HG03442 (cell line): ENCODE measurements around the gene CAPN14.

Source experiments
- ATAC-seq: cut with Tn5 transposase; IDR thresholded peaks from one replicate; pipeline ENCODE4 v1.9.1; 2021; ENCODE audit warnings: mild to moderate bottlenecking, moderate library complexity; ENCODE audit not compliant: unreplicated experiment

Gene CAPN14

DNA sequence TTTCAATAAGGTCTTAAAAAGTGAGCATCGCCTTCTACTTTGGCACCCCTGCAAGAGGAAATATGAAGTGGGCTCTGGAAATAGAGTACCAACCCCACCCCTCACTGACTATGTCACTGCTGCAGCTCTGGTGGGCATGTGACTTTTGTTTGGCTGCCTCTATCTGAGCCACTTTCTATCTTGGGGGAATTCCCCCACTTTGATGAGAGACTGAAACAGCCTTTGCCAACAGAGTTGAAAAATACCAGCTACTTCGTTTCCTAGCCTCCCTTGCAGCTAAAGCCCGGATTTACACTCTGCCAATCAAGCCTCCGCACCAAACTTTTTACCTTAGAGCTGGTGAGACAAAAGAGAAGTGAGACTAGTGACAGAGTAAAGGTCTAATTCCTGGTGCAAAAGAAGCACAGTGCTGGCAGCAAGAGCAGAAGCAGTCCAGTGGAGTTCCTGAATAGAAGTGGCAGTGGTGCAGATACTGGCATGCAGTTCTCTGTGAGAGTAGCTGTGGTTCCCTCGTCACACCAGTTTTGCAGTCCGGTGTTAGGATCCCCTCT, 67.1 kb downstream of the CAPN14 start:
- no peak for ATAC-seq

DNA sequence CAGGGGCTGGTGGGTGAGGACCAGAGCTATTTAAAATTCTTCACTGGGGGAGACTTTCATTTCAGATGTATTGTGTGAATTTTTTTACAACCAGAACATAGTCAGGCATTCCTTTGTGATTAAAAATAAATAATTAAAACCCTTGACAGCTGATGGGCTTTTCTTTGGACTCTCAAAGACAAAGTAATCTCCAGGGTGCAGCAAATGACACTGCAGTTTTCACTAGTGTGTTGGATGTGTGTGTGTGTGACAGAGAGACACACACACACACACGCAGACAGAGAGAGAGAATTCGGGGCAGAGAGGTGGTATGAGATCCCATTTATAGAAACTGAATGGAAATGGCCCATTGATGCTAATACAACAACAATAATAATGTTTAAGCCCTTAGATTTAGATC, 68.8 kb downstream of the CAPN14 start:
- ATAC-seq: no peak

DNA sequence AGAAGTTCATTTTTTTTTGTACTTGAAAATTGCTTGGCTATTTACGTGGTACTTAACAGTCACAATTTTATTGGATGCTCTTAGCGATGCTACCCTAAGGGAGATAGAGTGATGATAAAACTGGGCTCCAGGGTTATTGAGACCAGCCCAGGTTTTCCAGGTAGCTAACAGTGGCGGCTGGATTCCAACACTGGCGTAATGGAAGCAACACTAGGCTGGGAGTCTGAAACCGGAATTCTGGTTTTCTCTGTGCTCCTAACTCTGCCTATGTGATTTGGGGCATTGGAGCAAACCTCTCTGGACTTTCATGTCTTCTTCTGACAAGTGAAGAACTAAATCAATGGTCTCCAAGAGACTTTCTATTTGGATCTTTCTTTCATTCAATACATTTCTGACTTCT, 69.7 kb downstream of the CAPN14 start:
- no peak for ATAC-seq

DNA sequence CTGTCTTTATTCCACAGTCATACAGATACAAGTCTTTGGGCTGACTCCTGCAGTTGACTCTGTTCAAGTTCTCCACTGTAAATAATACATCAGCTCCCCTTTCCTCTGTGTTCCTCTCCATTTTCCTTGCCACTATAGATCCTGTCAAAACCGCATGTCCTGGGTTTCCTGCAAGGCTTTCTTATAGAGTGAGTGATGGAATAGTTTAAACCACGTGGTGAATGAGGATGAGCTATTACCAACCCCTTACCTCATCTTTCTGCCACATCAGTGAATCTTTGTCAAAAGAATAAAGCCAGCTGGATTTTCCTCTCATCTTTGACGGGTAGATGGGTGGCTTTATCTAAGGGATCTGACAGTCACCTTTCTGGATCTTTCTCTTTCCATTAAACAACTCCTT, 75.2 kb downstream of the CAPN14 start:
- no peak for ATAC-seq

DNA sequence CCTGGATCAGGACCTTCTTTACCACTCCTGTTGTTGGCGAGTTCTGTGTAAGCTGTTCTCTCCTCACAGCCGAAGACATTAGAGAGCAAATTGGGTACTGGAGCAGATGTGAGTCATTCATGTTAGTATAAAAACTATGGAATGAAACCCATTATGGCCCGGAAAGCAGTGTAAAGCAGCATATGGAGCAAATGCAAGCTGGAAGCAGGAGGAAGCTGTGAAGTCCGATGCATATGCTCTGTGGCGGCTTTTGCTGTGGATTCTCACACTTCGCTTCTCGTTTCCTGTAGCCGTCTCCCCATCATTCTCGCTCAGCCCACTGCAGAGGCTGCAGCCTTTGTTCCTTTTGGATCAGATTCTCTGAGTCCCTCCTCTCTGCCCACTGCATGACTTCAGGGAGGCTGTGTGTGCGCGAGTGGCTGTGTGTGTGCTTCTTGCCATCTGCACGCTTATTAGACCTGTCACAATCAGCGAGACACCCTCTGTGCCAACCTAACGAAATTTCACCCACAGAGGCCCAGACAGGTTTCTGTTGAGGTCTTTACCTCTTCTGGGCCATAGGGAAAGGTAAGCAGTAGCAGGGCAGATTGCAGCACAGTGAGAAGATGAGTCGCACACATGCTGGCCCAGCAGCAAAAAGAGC, 75.8 kb downstream of the CAPN14 start:
- ATAC-seq: no peak

DNA sequence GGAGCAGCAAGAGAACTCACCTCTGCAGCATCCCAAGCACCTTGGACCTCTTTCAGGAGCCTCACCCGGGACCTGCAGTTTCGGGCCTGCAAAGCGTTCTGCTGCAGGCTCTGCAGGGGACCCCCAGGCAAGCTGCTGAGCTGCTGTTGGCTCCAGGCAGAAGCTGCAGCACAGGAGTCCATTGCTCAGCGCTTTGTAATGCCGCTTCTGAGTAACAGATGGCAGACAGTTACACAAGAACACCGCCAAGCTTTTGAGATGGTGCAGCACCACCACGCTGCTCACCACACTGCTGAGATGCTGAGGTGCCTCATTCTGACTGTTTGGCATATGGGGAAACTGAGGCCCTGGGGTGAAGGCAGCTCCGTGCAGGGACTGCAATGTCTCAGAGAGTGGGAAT, 77.2 kb downstream of the CAPN14 start:
- ATAC-seq: no peak

DNA sequence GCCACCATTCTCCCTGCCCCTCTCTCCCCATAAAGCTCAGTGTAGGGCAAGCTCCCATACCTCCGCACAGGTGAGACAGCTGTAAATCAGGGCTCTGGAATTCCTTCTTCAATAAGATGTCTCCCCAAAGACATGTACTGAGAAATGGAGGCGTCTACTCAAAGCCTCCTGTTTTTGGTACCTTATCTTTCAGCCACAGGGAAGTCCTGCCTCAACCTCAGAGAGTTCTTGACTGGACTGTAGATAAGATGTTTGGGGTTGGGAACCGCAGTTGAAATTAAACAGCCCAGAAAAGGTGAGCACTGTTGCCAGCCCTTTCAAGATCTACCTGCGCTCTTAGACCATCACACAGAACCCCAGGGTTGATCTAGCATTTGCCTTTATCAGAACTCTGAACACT, 77.6 kb downstream of the CAPN14 start:
- ATAC-seq: no peak

DNA sequence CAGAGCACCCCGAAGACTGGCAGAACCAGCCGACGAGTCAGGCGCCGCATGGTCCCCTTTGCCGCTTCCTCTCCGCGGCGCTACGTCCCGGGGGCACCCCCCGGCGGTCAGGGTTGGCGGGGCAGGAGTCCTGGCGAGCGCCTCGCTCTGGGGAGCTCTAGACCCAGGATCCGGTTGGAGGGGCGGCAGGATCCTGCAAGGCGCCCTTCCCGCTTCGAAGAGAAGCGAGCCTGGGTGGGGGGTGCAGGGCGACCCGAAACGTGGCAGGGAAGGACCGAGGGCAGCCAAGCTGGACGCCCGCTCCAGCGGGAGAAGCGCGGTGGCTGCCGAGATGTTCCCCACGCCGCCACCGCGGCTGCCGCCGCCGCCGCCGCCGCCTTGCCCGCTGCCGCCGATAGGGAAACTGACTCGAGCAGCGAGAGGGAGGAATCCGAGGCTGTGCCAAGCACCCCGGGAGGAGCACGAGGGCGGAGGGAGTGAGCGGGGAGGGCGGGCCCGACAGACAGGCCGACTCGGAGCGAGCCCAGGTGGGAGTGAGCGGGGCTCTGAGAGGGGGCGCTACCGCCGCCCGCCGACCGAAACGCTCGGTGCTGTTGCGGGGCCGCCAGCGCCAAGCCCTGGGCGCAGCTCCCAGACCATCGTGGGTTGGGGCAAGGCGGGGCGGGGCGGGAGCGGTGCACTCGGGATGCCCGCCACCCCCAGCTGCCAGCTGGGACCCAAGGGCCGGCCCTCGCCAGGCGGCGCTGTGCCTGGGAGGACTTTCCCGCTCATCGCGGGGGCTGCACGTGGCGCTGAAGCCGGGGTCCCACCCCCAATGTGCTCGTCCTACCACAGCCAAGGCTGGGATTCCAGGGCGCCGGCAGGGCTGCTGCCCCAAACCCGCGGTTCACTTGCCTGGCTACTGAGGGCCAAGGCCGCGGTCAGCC, 79.0 kb downstream of the CAPN14 start, which contains the start of gene GALNT14:
Gene GALNT14, minus strand, starts transcription at position 404 of the 926 bp plus-strand sequence. Its CDS starts 354 bp downstream, at position 50.
- no peak for ATAC-seq

DNA sequence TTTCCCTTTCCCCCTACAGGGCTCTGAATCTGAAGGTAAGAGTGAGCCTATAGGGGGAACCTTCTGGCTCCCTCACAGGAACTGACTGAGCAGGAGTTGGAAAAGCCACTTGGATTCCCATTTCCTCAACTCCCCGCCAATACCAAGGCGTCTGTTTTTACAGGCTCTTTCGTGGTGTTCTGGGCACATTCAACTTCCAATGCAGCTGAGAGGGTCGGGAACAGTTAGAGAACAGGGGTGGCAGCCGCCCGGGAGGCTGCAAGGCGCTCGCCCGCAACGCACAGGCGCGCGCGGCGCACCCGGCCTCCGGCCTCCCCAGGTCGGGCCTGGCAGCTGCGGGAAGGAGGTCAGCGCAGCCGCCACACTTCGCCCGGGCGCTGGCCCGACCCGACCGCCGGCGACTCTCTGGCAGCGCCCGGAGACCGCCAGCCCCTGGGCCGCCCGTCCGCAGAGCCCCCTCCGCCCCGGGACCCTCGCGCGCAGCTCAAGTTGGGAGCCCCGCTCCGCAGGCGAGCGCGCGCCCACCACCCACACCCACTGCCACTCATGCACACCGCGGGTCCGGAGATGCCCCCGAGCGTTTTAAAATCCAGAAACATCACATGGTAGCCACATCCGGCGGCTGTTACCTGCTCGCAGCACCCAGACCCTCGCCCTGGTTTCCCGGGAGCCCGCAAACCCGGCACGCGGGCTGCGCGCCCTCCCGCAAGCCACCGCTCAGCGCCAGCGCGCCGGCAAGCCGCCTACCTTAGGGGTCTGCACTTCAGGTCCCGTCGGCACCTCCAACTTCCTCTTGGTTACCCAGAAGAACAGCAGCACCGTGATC, 79.9 kb downstream of the CAPN14 start:
- no peak for ATAC-seq

DNA sequence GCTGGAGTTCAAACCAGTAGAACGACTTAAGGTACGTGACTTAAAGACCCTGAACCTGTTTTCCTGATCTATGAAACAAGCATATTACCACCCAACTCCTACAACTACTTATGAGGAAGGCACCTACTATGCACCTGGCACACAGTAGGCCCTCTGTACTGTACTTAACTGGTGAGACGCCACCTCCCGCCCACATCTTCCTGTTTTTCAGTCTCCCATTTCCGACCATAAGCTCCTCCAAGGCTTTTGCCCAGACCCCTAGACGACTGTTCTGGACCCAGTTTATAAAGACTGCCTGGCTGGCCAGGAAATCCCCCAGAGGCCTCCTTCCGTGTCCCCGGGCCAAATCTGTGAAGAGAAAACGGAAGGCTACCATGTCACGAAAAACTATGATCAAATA, 80.6 kb downstream of the CAPN14 start:
- no peak for ATAC-seq

DNA sequence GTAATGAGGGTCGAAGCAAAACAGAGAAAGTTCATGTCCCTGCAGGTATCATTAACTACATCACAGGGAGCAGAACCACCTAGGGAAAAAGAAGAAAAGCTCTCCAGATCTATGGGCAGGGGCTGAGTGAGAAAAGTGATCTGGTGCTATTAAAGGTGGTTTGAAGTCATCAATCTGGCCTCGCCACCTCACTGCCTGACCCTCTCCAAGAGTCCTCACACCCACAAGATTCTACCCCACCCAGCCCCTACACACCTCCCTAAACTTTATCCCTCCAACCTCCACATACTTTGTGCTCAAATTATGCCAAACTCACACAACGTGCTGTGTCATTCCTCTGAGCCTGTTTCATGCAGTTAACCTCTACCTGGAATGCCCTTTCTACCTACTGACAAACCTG, 81.3 kb downstream of the CAPN14 start:
- ATAC-seq: no peak

DNA sequence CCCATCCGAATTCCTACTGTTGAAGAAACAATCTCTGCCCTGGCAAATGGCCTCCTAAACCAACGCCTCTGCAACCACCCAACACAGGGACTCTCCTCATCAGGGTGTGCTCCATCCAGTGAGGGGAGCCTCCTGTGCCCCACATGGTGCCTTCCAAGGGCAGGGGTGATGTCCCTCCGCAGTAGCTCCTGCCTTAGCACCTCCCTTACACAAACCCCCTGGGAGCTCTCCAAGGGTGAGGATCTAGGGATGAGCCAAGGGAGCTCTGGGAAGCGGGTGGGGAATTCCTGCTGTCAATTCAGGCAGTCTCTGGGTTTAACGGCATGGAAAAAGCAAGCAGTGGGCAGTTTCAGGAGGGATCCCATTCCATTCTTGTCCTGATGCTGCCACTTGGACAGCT, 82.8 kb downstream of the CAPN14 start:
- no peak for ATAC-seq

DNA sequence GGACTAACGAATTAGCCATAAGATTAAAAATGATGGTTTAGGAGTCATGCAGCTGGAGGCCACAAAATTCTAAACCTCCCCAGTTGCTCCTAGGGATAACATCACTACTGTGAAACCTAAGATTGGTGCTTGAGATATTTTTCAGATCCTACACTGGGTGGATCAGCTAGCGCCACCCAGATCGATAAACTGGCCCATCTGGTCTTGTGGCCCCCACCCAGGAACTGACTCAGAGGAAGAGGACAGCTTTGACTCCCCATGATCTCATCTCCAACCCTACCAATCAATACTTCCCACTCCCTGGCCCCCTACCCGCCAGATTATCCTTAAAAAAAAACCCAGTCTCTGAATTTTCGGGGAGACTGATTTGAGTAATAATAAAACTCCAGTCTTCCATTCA, 84.5 kb downstream of the CAPN14 start:
- no peak for ATAC-seq

DNA sequence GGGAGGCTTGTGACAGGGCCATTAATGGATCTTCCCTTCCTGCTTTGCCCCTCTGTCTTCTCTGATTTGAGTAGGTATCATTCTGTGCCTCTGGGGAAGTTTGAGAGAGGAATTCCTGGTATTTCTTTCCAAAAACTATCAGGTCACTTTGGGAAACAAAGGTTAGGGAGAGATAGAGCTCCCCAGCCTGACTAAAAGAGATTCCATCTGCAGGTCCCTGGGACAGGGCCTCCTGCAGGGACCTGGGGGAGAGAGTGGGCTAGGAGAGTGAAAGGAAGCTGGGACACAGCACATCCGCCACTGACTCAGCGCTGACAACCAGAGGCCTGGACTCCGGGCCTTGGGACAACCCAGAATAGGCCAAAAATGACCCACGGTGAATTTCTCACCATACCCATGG, 85.4 kb downstream of the CAPN14 start:
- no peak for ATAC-seq

DNA sequence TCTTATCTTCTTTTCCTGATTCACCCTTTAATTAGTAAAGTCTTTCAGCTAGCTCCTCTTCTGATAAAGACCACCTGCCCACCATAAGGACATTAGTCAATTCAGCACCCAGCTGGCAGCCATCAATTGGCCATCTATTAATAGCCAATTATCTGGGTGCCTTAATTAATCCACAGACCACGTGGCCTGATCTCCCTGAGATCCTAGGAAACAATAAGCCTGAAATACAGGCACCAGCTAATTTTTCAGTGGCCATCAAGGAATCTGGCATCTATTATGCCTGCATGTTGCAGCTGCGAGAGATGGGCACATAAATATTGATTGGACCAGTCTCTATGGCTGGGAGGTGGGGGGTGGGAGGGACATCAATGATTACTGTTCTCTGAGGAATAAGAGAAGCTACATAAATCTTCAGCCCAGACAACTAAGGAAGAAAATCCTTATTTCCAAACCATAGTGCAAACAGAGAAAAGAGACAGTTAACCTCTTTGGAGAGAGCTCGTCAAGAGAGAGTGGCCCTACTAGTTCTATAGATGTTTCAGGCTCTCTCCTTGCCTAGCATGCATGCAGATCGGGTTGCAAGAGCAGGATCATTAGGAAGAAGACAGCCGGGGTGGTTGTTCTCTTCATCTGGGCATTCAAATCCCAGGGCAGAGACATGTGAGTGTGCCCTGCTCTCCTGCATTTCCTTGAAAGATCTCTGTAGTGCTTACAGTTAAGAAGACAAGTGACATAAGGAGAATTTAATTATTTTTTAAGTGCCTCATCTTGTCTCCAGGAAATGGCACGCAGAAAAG, 87.7 kb downstream of the CAPN14 start:
- no peak for ATAC-seq

DNA sequence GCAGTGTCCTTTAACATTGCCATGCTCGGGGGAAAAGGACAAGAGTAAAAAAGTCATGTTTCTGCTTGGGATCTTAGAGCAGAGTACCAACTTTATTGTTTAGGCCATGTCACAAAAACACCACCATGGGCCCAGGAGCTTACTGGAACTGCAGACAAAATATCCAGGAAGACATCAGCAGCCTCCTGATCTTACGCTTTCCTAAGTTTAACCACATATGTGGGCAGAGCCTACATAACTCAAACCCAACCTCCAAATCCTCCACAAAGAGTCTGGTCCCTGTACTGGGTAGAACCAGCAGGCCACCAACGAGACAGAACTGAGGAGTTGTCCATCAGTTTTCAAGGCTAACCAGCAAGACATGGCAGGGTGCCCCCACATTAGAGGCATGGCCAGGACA, 89.4 kb downstream of the CAPN14 start:
- ATAC-seq: no peak

DNA sequence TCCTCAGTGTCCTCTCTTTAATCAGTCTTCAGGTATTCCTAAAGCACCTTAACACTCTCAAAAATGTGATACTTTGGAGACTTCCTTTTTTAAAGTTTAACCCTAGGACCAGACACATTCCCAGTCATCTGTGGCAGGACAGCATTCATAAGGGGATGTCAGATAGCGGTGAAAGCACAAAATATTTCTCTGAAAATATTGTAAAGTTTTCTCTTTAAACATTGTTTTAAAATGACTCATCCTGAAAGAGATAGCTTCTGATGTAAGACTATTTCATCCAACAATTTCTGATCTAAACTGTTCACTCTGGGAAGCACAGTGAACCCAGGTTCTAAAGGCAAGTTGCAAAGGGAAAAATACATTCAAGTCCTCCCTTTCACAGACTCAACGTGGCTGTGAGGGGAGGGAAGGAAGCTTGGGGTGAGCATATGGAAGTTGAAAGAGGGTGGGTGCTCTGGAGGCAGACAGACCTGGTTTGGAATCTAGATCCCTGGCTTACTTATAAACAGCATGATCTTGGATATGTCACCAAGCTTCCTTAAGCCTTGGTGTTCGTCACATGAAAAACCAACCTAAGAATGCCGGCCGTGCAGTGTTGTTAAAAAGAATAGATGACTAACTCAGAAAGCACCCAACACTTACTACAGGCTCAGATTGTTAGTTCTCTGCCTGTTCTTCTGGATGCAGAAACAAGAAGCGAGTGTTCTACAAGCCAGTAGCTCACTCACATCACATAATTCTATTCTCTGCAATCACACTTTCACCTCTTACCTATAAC, 91.2 kb downstream of the CAPN14 start:
- ATAC-seq: no peak

DNA sequence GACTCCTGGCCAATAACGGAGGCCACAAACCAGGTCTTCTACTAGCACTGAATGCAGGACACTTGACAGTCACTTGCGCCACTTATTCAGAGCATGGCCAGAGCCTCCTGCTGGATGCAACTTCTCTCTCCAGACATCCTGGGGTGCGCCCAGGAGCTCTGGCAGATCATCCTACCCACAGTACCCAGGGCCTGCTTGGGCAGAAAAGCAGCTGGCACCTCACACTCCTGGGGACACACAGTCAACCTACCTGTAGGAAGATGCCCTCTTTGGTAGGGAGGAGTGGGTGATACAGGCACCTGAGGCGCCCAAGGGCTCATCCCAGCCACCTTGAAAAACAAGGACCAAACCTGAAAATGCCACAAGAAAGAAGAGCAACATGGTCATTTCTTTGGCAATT, 92.4 kb downstream of the CAPN14 start:
- ATAC-seq: no peak
